HFFc6 (cell line): ENCODE data around the gene AKR1B1. TPM values are rescaled to one million over a fixed set of nuclear protein-coding genes. Genes with fewer than 3 reads are reported as not detected.

Experiments used
- DNase-seq: peaks from one replicate; pipeline ENCODE4 v3.0.0-alpha.2; 2018
- H3K27ac Mint-ChIP-seq: 2 replicates; pipeline ENCODE4 v1.8.0; 2020; ENCODE audit warnings: mild to moderate bottlenecking, mixed read lengths
- H3K27me3 Mint-ChIP-seq: 2 replicates; pipeline ENCODE4 v1.8.0; 2021; ENCODE audit warnings: mild to moderate bottlenecking, moderate library complexity, mixed read lengths; ENCODE audit not compliant: insufficient read depth
- H3K36me3 Mint-ChIP-seq: 2 replicates; pipeline ENCODE4 v1.8.0; 2021; ENCODE audit warnings: low read depth, mixed read lengths
- H3K4me1 Mint-ChIP-seq: 2 replicates; pipeline ENCODE4 v1.8.0; 2020; ENCODE audit warnings: low read depth, mixed read lengths
- H3K4me3 Mint-ChIP-seq: 2 replicates; pipeline ENCODE4 v1.8.0; 2020; ENCODE audit warnings: mild to moderate bottlenecking, moderate library complexity, mixed read lengths
- H3K9me3 Mint-ChIP-seq: 2 replicates; pipeline ENCODE4 v1.8.0; 2020; ENCODE audit warnings: mild to moderate bottlenecking, mixed read lengths
- CTCF ChIP-seq: fragments of 200-600 bp; sonication (generic); IDR thresholded peaks from 2 replicates; pipeline ENCODE4 v1.5.0; 2021; ENCODE audit warnings: antibody characterized with exemption, mild to moderate bottlenecking
- total RNA-seq, 6 experiments: library from RNA; stranded (reverse); fragmentation: NEBNext Ultra II Directional; extraction: Animal tissue kit (Norgen Biotek cat#: 25700); gene quantifications; 2 replicates in 1 of 6; 3 replicates in 5 of 6; pipeline ENCODE4 v1.2.3, GENCODE V29; 2021

The AKR1B1 gene
- total RNA-seq, 6 experiments from 2014 or later: 208 to 232 (median 223) TPM

- H3K4me3 Mint-ChIP-seq: no peak overlapping the region
- H3K27me3 Mint-ChIP-seq: peaks cover 7% of the 10 kb centered on the region
- H3K4me1 Mint-ChIP-seq: peaks cover 36% of the 10 kb centered on the region
- H3K27ac Mint-ChIP-seq: no peak overlapping the region
- no peak for DNase-seq
- no peak for TF ChIP-seq CTCF
- peaks cover 68% of the 10 kb centered on the region for H3K36me3 Mint-ChIP-seq
- no peaks in the 10 kb centered on the region for H3K9me3 Mint-ChIP-seq
These were observed 12.5 kb downstream of the AKR1B1 start for GRCh38 chr7:134446446-134446845.

- H3K4me1 Mint-ChIP-seq: peaks cover 28% of the 10 kb centered on the region
- H3K27me3 Mint-ChIP-seq: peaks cover 7% of the 10 kb centered on the region
- no peak for DNase-seq
- TF ChIP-seq CTCF: no peak
- peaks cover 70% of the 10 kb centered on the region for H3K36me3 Mint-ChIP-seq
- no peaks in the 10 kb centered on the region for H3K9me3 Mint-ChIP-seq
- no peak overlapping the region for H3K4me3 Mint-ChIP-seq
- peak overlapping the region; percentile 17; the same call in 1 of the 2 replicates for H3K27ac Mint-ChIP-seq
These were observed 14.0 kb downstream of the AKR1B1 start for GRCh38 chr7:134444961-134445315.

GRCh38 chr7:134444198-134444960 is 14.5 kb downstream of the AKR1B1 start:
- Mint-ChIP-seq H3K4me1 (peaks cover 22% of the 10 kb centered on the region), H3K27me3 (peaks cover 7% of the 10 kb centered on the region), H3K27ac (peak overlapping the region; percentile 50), H3K9me3 (no peaks in the 10 kb centered on the region; the same call in 1 of the 2 replicates), H3K4me3 (no peak overlapping the region), H3K36me3 (peaks cover 70% of the 10 kb centered on the region)
- no peak for DNase-seq
- TF ChIP-seq CTCF: peak; percentile 27; the same call in 1 of the 2 replicates

GRCh38 chr7:134443396-134444070 is 15.4 kb downstream of the AKR1B1 start:
- no peak for TF ChIP-seq CTCF
- no peak for DNase-seq
- H3K4me3 Mint-ChIP-seq: no peak overlapping the region
- peaks cover 70% of the 10 kb centered on the region for H3K36me3 Mint-ChIP-seq
- peaks cover 14% of the 10 kb centered on the region for H3K4me1 Mint-ChIP-seq
- peaks cover 2% of the 10 kb centered on the region; the same call in 1 of the 2 replicates for H3K27me3 Mint-ChIP-seq
- H3K27ac Mint-ChIP-seq: no peak overlapping the region
- peaks cover 8% of the 10 kb centered on the region; the same call in 1 of the 2 replicates for H3K9me3 Mint-ChIP-seq

- DNase-seq: no peak
- peaks cover 5% of the 10 kb centered on the region for H3K4me1 Mint-ChIP-seq
- peaks cover 71% of the 10 kb centered on the region for H3K36me3 Mint-ChIP-seq
- H3K4me3 Mint-ChIP-seq: no peak overlapping the region
- peaks cover 10% of the 10 kb centered on the region; the same call in 1 of the 2 replicates for H3K9me3 Mint-ChIP-seq
- no peak overlapping the region for H3K27ac Mint-ChIP-seq
- TF ChIP-seq CTCF: no peak
- peaks cover 2% of the 10 kb centered on the region; the same call in 1 of the 2 replicates for H3K27me3 Mint-ChIP-seq
These were observed 16.3 kb downstream of the AKR1B1 start for GRCh38 chr7:134442441-134443220.
